Measurements from ENCODE around the gene BCOR.
A peak's percentile ranks its signal among the peaks of the same experiment; 100 is the strongest.

Gene BCOR

DNA sequence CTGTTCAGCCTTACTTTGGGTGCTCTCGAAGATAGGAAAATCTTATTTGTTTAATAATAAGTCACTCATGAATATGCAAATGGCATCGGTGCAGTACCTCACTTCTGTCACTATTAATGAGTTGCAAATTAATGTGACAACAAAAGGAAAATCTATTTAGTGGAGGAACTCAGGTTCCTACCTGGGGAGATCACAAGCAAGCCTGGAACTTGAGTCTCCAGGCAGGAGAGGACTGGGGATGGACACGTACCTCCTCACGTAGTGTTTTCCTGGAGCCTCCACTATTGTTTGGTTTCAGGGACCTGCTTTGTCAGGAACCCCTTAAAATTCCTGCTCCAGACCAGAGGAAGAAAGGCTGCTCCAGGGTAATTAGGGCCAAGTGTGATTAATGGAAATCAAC is 82.1 kb downstream of the BCOR start:
- DNase-seq = no peak

DNA sequence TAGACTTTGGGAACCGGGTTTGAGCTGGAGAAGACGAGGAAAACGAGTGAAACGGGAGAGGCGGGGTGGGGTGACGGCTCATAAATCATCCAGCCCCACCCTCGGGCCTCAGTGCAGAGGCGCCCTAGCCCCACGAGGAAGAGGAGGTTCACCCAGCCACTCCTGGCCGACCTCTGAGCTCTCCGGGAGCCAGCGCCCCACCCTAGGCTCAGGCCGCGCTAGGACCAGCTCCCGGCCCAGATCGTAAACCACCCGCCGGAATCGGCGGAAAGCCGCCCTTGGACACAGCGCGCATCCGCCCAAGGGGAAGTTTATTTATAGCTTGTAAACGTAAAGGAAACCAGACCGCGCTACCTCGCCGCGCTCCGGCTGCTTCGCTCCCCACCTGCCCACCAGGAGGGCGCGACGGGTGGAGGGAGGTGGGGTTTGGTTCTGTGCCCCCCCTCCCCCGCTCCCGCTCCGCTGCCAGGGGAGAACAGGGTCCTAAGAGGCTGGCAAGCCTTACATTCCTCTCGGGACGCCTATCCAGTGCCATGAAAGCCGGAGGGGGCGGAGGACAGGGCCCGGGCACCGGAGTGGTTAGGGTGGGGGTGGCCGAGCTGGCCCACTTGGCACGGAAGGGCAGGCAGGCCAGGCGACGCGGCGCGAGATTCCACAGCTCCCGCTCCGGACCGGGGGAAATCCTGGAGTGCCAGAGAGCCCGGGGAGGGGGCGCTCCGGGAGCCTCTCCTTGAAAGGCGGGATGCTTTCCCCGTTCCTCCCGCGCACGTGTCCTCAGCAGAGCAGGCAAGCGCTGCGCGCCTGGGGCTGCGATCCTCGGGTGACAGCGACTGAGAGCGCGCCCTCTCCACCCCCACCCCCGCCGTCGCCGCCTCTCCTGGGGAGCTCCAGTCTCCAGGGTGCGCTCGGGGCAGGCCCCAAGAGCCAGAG is 84.2 kb downstream of the BCOR start:
- peak; percentile 68 for DNase-seq

DNA sequence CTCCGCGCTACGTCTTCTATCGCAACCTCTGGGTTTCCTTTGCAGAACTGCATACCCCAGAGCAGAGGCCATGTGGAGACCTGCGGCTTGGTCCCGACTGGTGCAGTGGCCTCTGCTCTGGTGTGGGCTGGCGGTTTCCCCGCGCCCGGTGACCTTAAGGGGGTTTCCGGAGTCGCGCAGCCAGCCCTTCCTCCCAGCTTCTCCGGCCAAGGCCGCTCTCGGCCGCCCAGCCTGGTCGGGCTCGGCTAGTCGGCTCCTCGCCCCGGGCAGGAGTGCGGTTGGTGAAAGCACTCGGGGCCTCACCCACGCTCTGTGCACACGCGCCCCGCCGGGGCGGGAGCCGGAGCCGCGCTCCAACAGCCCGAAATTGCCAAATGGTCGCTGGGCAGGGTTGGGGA is 84.9 kb downstream of the BCOR start:
- no peak for DNase-seq

DNA sequence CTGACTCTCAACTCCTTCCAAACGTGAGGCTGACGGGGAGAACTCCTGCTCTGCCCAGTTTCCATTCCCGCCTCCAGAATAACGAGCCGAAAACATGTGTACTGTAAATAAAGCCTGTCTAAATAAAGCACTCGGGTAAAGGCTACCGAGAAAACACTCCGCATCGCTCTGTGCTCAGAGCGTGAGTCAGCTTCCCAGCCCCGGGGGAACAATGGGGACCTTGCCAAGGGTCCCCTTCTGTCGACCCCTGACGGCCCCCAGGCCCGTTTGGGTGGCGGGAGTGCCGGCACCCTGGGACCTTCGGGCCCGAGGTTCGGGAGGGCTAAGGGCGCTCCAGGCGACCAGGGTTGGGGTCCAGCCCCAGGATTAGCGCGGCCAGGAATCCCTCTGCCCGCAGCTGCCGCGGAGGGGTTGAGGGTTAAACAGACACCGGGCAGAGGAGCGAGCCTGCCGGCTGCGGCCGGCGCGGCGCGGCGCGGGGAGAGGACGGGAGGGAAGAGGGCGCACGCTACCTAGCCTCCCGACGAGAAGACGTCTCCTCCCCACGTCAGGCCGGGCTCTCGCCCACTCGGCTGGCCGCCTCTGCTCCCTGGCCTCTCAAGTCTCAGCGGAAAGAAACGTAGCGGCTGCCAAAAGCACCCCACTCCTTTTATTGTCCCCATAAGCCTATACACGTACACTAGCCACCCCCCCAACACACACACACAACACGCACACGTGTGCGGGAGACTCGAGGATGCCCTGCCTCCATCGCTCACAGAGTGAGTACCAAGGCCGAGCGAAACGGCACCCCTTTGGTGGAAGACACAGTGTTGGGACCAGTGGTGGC is 85.5 kb downstream of the BCOR start:
- peak; percentile 26 for DNase-seq

DNA sequence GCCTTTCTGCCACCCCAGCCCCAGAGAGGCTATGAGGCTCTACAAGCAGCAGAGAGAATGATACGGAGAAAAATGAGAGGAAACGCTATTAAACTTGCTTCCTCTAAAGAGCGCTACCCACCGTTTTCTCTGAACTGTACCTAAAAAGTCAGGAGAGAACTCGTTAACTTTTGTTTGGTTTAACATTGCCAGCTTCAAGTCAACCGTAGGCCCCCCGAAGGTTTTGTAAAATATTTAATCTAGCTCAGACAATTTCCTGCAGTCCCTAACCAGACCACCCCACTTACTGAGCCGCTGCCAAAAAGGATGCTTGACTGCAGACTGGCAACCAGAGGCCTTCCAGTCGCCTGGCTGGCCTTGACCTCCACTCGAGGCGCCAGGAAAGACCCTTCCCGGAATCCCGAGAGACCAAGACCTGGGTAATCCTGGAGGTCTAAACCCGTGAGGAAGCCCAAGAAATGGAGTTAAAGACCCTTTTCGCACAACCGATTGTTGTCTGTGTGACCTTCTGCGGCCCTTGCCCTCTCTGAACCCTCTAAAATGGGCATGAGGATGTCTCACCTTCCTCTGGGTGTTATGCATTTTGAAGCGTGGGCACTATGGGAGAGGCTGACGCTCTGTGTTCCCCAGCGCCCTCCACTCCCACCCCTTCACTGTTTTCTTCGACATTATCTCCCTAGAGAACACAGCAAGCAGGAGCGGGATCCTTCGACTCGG is 86.3 kb downstream of the BCOR start:
- no peak for DNase-seq

DNA sequence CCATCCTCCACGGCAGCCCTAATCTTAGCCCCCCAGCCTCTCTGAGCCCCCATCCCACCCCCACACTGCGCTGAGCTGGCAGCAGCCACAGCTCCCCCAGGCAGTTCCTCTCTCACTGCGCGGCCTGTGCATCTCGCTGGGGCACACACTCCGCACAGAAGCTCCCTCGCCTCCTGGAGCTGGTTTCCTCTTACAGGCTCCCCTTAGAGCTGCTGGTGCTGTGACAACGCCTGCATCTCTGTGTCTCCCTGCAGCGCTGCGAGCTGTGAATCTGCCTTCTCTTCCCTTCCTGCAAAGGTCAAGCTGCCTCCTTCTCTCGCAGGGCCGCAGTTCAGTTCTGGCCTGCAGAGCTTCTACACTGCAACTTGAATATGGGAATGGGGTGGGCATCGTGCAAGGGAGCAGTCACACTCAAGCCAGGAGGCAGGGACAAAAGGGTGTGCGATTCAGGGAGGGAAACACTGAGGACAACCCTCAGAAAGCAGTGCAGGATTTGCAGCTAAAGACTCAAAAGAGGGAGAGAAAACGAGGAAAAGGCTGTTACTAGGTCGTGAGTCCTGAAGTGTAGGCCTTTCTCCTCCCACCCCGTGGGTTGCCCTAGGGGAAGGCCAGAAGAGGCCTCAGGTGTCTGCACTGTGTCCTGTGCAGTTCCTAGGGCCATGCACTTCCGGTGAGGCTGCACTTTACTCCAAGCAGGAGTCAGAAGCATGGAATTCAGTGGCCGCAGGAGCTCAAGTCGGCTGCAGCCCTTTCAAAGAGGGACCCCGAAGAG is 87.0 kb downstream of the BCOR start:
- peak; percentile 43 for DNase-seq

DNA sequence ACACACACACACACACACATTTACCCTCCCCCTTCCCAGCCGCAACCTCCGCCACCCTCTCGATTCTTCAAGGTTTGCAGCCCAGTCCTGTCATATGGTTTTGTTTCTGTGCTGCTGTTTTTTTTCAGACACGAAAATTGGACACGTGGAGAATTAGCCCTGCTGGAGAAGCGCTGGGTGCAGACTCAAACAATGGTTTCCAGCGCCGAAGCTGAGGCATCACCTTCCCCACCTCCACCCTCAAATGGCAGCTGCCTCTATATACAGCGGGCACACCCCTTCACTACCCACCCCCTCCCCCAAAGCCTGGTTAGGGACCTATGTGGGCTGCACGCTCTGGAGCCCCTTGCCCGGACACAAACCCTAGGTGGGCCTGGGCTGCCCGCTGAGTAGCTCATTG is 87.9 kb downstream of the BCOR start:
- DNase-seq = no peak

DNA sequence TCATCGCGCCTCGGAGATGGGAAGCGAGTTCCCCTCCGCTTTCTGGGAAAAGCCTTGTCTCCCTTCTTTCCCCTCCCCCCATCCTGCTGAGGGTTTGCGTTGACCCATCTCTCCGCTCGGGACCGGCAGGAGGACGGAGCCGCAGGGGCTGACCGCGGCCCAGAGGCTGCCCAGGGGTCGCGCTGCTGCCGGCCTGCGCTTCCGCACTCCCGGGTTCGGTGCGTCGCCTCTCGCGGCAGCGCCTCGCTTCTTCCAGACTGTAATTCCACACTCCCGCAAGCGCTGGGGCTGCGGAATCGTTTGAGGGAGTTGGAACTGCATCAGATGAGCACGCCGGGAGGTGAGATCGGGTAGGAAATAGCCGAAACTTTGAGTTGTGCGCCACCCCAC is 88.3 kb downstream of the BCOR start:
- no peak for DNase-seq

DNA sequence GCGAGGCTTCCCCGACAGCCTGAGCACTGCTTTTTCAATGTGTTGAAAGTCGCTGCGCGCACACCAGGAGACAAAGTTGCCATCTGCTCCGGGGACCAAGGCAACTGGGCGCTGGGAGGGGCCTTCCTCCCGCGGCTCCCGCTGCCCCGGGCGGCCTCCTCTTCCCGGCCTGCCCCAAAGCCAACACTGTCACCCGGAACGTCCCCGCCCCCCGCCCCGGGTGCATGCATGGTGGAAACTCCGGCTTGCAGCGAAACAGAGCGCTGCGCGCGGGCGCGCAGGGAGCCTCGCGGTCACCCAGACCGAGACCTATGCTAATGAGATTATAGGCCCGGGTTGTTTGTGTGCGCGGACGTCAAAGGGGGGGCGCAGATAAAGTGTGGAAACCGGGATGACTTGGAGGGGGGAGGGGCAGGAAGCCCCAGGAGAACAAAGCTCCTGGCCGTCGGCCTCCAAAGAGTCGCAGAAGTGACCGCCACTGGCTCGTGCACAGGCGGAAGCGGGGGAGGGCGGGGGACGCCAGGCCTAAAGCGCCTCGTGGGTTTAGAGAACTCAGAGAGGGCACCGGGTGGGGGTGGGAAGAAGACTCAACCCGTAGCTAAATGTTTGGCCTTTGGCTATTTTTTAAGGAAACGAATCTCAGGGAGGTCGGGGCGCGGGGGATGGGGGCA is 88.8 kb downstream of the BCOR start:
- DNase-seq = no peak

DNA sequence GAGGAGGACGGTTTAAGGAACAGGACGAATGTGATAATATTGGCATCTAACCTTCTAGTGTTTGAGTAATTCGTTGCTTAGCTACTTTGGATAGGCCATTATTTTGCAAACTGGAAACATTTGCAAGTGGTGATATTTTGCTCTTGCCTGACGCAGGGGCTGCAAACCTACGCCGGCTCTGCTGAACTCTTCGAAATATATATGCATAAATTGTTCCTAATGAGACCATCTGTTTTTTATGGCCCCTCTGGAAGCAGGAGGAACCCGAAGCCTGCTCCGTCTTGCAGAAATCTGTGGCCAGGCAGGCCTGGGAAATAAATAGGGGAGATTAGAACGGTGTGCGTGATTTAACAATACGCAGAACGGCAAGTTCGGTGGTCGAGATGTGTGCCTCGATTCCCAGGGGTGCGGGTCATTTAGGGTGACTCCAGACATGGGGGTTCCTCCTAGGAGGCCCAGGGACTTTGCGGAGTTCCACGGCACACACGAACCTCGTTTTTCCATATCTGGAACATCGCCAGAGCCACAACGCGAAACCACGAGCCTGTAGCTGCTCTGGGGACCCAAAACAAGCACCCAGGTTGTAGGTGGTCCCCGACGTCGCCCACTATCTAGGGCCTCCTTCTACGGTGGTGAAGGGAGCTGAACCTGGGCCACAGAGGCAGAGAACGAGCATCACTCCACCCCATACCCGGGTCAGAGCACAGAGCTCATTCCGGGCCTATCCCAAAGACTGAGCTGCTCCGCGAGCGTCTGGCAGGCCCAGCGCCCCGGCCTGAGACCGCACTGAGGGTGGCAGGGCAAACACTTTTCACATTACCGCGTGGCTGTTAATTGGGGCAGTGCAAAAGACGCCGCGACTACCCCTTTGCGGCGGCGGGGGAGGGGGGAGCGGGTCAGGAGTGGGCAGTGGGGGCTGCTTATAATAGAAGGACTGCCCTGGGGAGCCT is 89.7 kb downstream of the BCOR start:
- DNase-seq = no peak

DNA sequence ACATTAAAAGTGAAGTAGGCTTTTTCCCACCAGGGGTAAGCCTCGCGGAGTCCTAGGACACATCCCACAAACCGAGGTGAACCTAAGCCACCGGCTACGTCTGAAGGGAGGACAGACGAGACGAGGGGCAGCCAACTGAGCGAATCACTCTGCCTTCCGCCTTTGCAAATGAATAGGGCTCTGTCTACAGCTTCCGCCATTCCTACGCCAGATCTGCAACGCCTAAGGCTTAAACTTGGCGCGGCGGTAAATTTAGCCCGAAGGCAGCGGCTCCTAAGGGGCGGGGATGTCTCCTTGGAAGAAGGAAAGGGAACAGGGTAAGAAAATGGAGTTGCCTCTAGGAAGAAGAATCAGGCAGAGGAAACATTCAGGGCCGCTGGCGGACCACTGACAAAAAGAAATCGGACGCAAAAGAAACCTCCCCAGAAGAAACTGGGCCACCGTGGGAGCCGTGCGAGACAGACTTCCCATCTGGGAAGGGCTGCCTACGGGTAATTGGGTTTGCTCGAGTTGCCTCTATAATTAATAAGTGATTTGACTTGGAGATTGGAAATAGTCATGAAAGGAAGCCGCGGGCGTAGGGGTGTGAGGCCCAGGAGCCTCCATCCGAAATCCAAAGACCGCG is 90.5 kb downstream of the BCOR start:
- no peak for DNase-seq

DNA sequence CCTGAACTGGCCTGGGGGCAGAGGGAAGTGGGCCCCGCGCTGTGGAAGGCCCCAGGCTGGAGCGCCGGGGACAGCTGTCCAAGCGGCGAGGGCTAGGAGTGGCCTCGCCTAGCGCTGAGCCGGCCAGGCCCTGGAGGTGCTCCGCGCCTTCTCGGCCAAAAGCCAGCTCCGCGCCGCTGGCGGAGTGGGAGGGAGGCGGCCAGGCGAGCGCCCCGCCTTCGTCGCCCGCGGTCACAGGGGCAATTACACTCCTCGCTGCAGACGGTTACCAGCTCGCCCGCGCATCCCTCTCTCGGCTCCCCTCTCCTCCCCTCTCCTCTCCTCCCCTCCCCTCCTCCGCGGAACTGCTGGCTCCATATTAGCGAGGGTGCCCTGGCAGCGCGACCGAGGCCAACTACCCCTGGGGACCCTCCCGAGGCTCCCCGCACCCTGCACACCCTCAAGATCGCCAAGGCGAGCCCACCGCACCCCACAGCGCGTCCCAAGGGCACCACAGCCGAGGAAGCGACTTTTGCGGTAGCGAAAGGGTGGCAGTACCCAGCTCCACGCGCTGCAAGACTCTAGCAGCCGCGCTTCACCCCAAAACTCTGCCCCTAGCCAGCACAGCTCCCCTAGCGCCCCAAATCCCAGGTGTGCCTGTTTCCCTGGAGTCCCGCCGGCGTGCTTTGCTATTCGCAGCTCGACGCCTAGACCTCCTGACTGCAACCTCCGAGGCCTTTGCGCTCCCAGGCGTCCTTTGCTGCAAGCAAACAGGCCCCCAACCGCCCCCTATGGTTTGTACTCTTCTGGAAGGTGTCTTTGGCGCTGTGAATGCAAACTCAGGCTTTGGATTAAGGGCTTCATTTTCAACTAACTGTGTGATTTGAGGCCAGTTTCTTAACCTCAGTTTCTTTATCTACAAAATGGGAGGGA is 91.4 kb downstream of the BCOR start:
- no peak for DNase-seq

DNA sequence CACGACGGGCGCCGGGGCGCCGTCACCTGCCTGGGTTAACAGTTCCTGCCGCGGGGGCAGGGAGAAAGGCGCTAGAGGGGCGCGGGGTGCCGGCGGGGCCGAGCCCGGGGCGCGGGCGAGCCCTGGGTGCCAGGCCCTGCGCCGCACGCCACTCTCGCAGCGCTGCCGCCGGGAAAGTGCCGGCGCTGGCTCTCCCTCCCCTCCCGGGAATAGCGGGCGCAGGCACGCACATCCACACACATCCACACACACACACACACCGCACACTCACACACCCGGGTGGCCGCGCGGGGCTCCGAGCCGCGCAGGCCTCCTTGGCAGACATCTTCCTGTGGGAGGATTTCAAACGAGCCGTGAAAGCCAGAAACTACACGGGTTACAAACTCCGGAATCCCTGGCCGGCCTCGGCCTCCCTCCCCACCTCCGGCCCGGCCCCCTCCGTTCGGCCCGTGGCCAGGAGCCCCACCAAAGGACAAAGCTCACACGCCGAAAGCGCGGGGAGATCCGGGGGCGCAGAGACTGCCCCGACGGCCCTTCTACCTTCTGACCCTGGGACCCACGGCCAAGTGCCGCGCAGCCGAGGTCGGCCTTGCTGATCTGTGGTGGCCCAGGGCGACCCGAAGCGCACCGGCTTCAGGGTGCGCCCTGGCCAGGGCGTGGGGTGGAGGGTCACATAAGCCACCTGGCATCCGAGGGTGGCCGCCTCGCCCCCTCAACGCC is 92.3 kb downstream of the BCOR start:
- DNase-seq = no peak

DNA sequence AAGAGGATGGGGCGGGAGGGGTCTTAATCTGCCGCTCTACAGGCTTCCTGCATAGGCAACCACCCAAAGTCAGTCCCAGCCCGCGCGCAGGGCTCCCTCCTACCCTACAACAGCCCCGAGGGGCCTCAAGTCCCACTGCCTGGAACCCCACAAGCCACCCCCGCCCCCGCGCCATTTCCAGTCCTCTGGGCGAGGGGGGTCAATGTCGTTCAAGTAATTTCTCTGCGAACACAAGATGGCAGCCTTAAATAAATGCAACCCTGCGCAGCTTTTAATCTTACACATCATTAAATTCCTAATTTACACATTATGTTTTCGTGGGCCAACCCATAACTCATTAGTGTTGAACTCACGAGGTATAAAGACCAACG is 92.9 kb downstream of the BCOR start:
- no peak for DNase-seq

DNA sequence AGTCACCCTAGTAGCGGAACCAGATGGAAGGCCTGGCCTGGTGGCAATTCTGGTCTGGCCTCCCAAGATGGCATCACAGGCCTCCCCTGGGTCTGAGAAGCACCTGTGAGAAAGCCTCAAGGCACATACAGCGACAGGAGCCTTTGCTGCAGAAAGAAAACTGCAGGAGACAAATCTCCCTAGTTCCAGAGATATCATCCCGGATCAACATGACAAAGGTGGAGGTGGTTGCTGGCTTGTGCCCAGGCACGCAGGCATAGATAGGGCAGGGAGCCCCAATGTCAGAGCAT is 93.6 kb downstream of the BCOR start:
- DNase-seq = no peak

DNA sequence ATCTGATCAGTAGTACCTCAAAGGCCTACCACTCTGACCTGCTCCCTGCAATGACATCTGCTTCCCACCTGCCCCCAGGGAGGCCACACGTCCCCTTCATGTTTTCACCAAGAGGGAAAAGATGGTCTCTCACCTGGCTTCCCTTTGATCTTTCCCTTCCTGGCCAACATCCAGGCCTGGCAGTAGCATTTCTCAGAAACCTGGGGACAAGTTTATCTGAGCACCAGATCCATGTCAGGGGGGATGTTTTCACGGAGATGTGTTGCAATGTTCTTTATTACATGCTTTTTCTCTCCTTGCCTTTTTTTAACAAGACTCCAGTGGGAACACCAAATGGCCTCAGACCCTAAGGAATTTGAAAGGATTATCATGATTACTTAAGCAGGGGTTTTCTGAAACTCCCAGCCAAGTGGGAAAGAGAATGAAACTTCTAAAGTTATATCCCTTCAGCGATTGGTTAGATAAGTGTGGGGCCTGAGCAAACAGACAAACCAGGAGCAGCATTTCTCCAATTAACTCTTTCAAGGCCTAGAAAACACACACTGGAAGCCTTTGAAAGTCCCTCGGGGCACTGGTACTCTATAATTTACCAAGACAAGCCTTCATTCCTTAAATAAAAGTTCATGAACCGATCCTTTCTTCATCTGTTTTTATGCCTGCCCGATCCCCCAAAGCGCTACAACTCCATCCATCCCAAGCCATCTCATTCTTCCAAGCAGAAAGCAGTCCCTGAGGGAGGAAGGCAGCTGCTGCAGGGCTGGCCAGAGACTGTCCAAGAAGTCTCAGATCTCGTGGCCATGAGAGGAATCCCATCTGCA is 94.1 kb downstream of the BCOR start:
- no peak for DNase-seq

DNA sequence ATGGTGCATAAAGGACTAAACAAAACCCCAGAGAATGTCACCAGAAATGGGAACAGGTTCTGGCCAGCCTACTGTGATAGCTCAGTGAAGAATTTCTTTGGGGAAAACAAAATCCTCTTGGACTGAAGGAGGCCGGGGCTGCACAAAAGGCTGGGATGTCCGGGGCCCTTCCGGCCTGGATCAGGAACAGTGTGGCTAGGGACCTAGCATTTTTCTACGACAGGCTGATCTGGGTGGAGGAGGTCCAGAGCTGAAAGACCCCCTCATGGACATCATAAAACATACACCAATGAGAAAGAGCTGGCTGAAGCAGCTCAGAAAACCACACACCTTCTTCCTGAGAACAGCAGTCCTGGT is 94.7 kb downstream of the BCOR start:
- no peak for DNase-seq

Measured in NCI-H345 (cell line).